PC-3 (cell line): ENCODE measurements around the gene NLRP13.

Source experiments
- CTCF ChIP-seq: fragments of 300-600 bp; sonication (generic); conservative IDR thresholded peaks from 2 replicates; pipeline ENCODE4 v1.5.1; 2017; ENCODE audit warnings: antibody characterized with exemption, low read depth, mild to moderate bottlenecking, low read length
- EZH2 ChIP-seq: fragments of 300-600 bp; sonication (generic); IDR thresholded peaks from one replicate; pipeline ENCODE4 v1.6.1; 2017; ENCODE audit warnings: antibody characterized with exemption, mild to moderate bottlenecking, low read length; ENCODE audit not compliant: unreplicated experiment
- EZH2phosphoT487 ChIP-seq: fragments of 300-600 bp; sonication (generic); IDR thresholded peaks from 2 replicates; pipeline ENCODE4 v1.6.1; 2018; ENCODE audit warnings: mild to moderate bottlenecking, antibody characterized with exemption, low read length, borderline replicate concordance

- TF ChIP-seq CTCF: no peak
- no peak for TF ChIP-seq EZH2phosphoT487
- TF ChIP-seq EZH2: no peak
Observed at GRCh38 chr19:55939206-55939605, 7.1 kb upstream of the NLRP13 start.
